Activated CD4-positive, alpha-beta T cell treated with anti-CD3 and anti-CD28 coated beads, Interleukin-2, amount 50 U/mL, for 48 hours (primary cell): Measurements from ENCODE around the gene ZNF805.
"Not testable (repeated sequence)": the region's sequence is repeated elsewhere in the genome, so short reads cannot be mapped to it uniquely, and the experiment has no call there.

Source experiments
- DNase-seq, 2 experiments: peaks; one replicate each; pipeline ENCODE4 v3.0.0-alpha.2; 2020

ZNF805 gene

GRCh38 chr19:57240311-57241090 is at the start of gene ZNF805:
TSS of gene ZNF805 (plus strand) at chr19:57240632. CDS start at chr19:57240892, 260 bp downstream.
- DNase-seq = peak; percentile 95 to 97

GRCh38 chr19:57191141-57192076 is 49.0 kb upstream of the ZNF805 start, which contains the start of gene ZNF264:
TSS of gene ZNF264 (plus strand) at chr19:57191500. CDS start at chr19:57191914, 414 bp downstream.
- peak; percentile 91 to 93 for DNase-seq

- no peak for DNase-seq
Observed at GRCh38 chr19:57192077-57192420, 48.4 kb upstream of the ZNF805 start.

GRCh38 chr19:57192993-57193392 is 47.4 kb upstream of the ZNF805 start:
- no peak for DNase-seq

- DNase-seq = not testable (repeated sequence)
Observed at GRCh38 chr19:57197874-57198273, 42.6 kb upstream of the ZNF805 start.

- DNase-seq = no peak
Observed at GRCh38 chr19:57202160-57202559, 38.3 kb upstream of the ZNF805 start.

- no peak for DNase-seq
Observed at GRCh38 chr19:57210381-57210780, 30.1 kb upstream of the ZNF805 start.

GRCh38 chr19:57212109-57212508 is 28.3 kb upstream of the ZNF805 start:
- DNase-seq = no peak

- DNase-seq = no peak
Observed at GRCh38 chr19:57227502-57227901, 12.9 kb upstream of the ZNF805 start.

- DNase-seq = no peak
Observed at GRCh38 chr19:57231686-57232085, 8.7 kb upstream of the ZNF805 start.

GRCh38 chr19:57233207-57233606 is 7.2 kb upstream of the ZNF805 start:
- DNase-seq = no peak

GRCh38 chr19:57239982-57240310 is 486 bp upstream of the ZNF805 start:
- no peak for DNase-seq

- DNase-seq = no peak
Observed at GRCh38 chr19:57241176-57241575, 744 bp downstream of the ZNF805 start.

GRCh38 chr19:57242821-57243220 is 2.4 kb downstream of the ZNF805 start:
- no peak for DNase-seq

- no peak for DNase-seq
Observed at GRCh38 chr19:57244513-57244912, 4.1 kb downstream of the ZNF805 start.

GRCh38 chr19:57245066-57245465 is 4.6 kb downstream of the ZNF805 start:
- DNase-seq = no peak

GRCh38 chr19:57245959-57246358 is 5.5 kb downstream of the ZNF805 start:
- DNase-seq = no peak

GRCh38 chr19:57248646-57249045 is 8.2 kb downstream of the ZNF805 start:
- DNase-seq = no peak

GRCh38 chr19:57249329-57249728 is 8.9 kb downstream of the ZNF805 start:
- no peak for DNase-seq

- DNase-seq = peak; percentile 25 to 38
Observed at GRCh38 chr19:57253767-57254166, 13.3 kb downstream of the ZNF805 start.

GRCh38 chr19:57262044-57262443 is 21.6 kb downstream of the ZNF805 start:
- no peak for DNase-seq

- DNase-seq = no peak
Observed at GRCh38 chr19:57263244-57263741, 22.9 kb downstream of the ZNF805 start.

GRCh38 chr19:57267291-57267690 is 26.9 kb downstream of the ZNF805 start:
- no peak for DNase-seq
